Esophagus muscularis mucosa (tissue), 3 donors: ENCODE results near the gene DPYSL3.

Experiments used
- POLR2A ChIP-seq: fragments of 450-650 bp; IDR thresholded peaks from one replicate; pipeline ENCODE4 v1.6.1; 2017; ENCODE audit warnings: antibody characterized with exemption, moderate library complexity, mild to moderate bottlenecking, low read depth
- POLR2AphosphoS5 ChIP-seq, 2 donors: sonication (generic); formaldehyde crosslinking; IDR thresholded peaks; one replicate each; pipeline ENCODE4 v1.6.1; 2017; ENCODE audit warnings: antibody characterized with exemption in 2 of 2
- TF ChIP-seq, protein P1 (sequence below), 3 experiments: fragments of 200-600 bp in 2 of 3; fragments of 450-650 bp in 1 of 3; sonication (generic) in 2 of 3; IDR thresholded peaks; one replicate each; pipeline ENCODE4 v1.5.1; 2017 to 2019; ENCODE audit warnings: antibody characterized with exemption in 3 of 3, mild to moderate bottlenecking in 2 of 3, moderate library complexity in 1 of 3

DNA sequence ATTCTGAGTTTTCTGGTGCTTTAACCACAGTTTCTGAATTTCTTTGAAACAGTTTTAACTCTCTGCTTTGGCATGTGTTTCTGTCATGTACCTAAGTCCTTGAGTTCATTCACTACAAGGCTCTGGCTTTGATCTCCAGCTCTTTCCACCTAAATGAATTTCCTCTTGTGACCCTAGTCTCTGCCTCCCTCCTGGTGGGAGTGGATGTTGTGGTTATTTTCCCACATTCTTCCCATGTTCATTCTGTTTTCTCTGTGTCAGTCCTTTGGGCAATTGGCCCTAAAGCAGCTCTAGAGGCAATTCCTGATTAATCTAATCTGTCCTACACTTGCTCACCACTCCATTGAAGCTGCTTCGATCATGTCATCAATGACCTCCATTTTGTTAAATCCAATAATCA, 28.4 kb upstream of the DPYSL3 start:
- TF ChIP-seq, protein P1, sequence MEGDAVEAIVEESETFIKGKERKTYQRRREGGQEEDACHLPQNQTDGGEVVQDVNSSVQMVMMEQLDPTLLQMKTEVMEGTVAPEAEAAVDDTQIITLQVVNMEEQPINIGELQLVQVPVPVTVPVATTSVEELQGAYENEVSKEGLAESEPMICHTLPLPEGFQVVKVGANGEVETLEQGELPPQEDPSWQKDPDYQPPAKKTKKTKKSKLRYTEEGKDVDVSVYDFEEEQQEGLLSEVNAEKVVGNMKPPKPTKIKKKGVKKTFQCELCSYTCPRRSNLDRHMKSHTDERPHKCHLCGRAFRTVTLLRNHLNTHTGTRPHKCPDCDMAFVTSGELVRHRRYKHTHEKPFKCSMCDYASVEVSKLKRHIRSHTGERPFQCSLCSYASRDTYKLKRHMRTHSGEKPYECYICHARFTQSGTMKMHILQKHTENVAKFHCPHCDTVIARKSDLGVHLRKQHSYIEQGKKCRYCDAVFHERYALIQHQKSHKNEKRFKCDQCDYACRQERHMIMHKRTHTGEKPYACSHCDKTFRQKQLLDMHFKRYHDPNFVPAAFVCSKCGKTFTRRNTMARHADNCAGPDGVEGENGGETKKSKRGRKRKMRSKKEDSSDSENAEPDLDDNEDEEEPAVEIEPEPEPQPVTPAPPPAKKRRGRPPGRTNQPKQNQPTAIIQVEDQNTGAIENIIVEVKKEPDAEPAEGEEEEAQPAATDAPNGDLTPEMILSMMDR (IDR thresholded peaks at IDR 0.05): no peak
- no peak for TF ChIP-seq POLR2AphosphoS5 (IDR thresholded peaks at IDR 0.05)
- TF ChIP-seq POLR2A: no peak
